Neuronal stem cell (in vitro differentiated cells): ENCODE results near the gene VNN1.
"Not testable (repeated sequence)": the region's sequence is repeated elsewhere in the genome, so short reads cannot be mapped to it uniquely, and the experiment has no call there.

Source experiments
- DNase-seq: peaks from one replicate; pipeline ENCODE4 v3.0.0-alpha.2; 2013; ENCODE audit warnings: low spot score
- H2AFZ ChIP-seq: one replicate; pipeline ENCODE4 v1.6.1; 2013; ENCODE audit warnings: mild to moderate bottlenecking, low read length, inconsistent platforms
- H2AK5ac ChIP-seq: 2 replicates; pipeline ENCODE4 v1.6.1; 2013; ENCODE audit warnings: low read depth, mild to moderate bottlenecking, inconsistent platforms, low read length, moderate library complexity, mixed read lengths
- H2BK120ac ChIP-seq: 2 replicates; pipeline ENCODE4 v1.6.1; 2013; ENCODE audit warnings: low read depth, mild to moderate bottlenecking, inconsistent platforms, low read length, moderate library complexity, mixed read lengths
- H2BK12ac ChIP-seq: one replicate; pipeline ENCODE4 v1.6.1; 2013; ENCODE audit warnings: low read length, inconsistent platforms
- H2BK15ac ChIP-seq: 2 replicates; pipeline ENCODE4 v1.6.1; 2013; ENCODE audit warnings: mild to moderate bottlenecking, low read length, inconsistent platforms, mixed read lengths
- H2BK5ac ChIP-seq: one replicate; pipeline ENCODE4 v1.6.1; 2013; ENCODE audit warnings: inconsistent platforms, mild to moderate bottlenecking, low read length, moderate library complexity
- H3K14ac ChIP-seq: one replicate; pipeline ENCODE4 v1.6.1; 2013; ENCODE audit warnings: low read length, inconsistent platforms
- H3K18ac ChIP-seq: 2 replicates; pipeline ENCODE4 v1.6.1; 2013; ENCODE audit warnings: low read length, inconsistent platforms
- H3K23ac ChIP-seq: 2 replicates; pipeline ENCODE4 v1.6.1; 2013; ENCODE audit warnings: low read depth, mild to moderate bottlenecking, mixed read lengths, low read length, inconsistent platforms; ENCODE audit not compliant: poor library complexity
- H3K27ac ChIP-seq: replicated peaks from 3 replicates; pipeline ENCODE4 v1.5.1; 2013; ENCODE audit warnings: low read length, inconsistent platforms
- H3K27me3 ChIP-seq, 3 experiments: 2 replicates each; pipeline ENCODE4 v1.6.1; 2013; ENCODE audit warnings: low read length in 3 of 3, mild to moderate bottlenecking in 2 of 3, inconsistent platforms in 1 of 3, low read depth in 1 of 3, mixed read lengths in 1 of 3, moderate library complexity in 1 of 3; ENCODE audit not compliant: control insufficient read depth in 3 of 3, insufficient read depth in 3 of 3
- H3K36me3 ChIP-seq, 2 donors: replicated peaks in 1 of 2; 2 replicates each; pipeline ENCODE4 v1.6.1; 2013; ENCODE audit warnings: low read length in 2 of 2; ENCODE audit not compliant: control insufficient read depth in 2 of 2, insufficient read depth in 2 of 2
- H3K4ac ChIP-seq: 2 replicates; pipeline ENCODE4 v1.6.1; 2013; ENCODE audit warnings: inconsistent platforms, mild to moderate bottlenecking, low read length, moderate library complexity
- H3K4me1 ChIP-seq, 2 donors: 1 replicate in 1 of 2; 2 replicates in 1 of 2; pipeline ENCODE4 v1.6.1; 2013; ENCODE audit warnings: low read length in 2 of 2, low read depth in 1 of 2; ENCODE audit not compliant: control insufficient read depth in 2 of 2, insufficient read depth in 1 of 2
- H3K4me2 ChIP-seq: one replicate; pipeline ENCODE4 v1.6.1; 2013; ENCODE audit warnings: mild to moderate bottlenecking, low read length, inconsistent platforms; ENCODE audit not compliant: insufficient read depth, poor library complexity, severe bottlenecking
- H3K4me3 ChIP-seq, 2 donors: 2 replicates each; pipeline ENCODE4 v1.5.1; 2013; ENCODE audit warnings: low read length in 2 of 2, mild to moderate bottlenecking in 2 of 2, inconsistent platforms in 1 of 2, moderate library complexity in 1 of 2
- H3K79me1 ChIP-seq: one replicate; pipeline ENCODE4 v1.6.1; 2013; ENCODE audit warnings: low read depth, mild to moderate bottlenecking, inconsistent platforms, low read length, moderate library complexity
- H3K9ac ChIP-seq: one replicate; pipeline ENCODE4 v1.6.1; 2013; ENCODE audit warnings: mild to moderate bottlenecking, low read depth, low read length, inconsistent platforms; ENCODE audit not compliant: poor library complexity
- H3K9me3 ChIP-seq, 2 donors: replicated peaks in 1 of 2; 2 replicates each; pipeline versions ENCODE3 to v1.6.1; 2013; ENCODE audit warnings: low read length in 2 of 2, mild to moderate bottlenecking in 2 of 2, inconsistent platforms in 1 of 2, low read depth in 1 of 2, mixed read lengths in 1 of 2, moderate library complexity in 1 of 2; ENCODE audit not compliant: control insufficient read depth in 2 of 2, insufficient read depth in 1 of 2
- H4K8ac ChIP-seq: one replicate; pipeline ENCODE4 v1.6.1; 2013; ENCODE audit warnings: low read depth, mild to moderate bottlenecking, inconsistent platforms, low read length, moderate library complexity
- H4K91ac ChIP-seq: one replicate; pipeline ENCODE4 v1.6.1; 2013; ENCODE audit warnings: low read length, low read depth, mild to moderate bottlenecking, inconsistent platforms; ENCODE audit not compliant: poor library complexity
- WGBS, 2 donors: extraction: QIAGEN DNeasy Blood & Tissue Kit; methylation state at CpG; one replicate each; pipeline ENCODE4 v1.1.7; 2013; ENCODE audit warnings: missing lambda C conversion rate in 2 of 2, mixed read lengths in 1 of 2; ENCODE audit not compliant: insufficient read length in 2 of 2, insufficient replicate concordance in 1 of 2; ENCODE audit errors: extremely low coverage in 2 of 2; 5-methylcytosine and 5-hydroxymethylcytosine counted together

Gene VNN1

DNA sequence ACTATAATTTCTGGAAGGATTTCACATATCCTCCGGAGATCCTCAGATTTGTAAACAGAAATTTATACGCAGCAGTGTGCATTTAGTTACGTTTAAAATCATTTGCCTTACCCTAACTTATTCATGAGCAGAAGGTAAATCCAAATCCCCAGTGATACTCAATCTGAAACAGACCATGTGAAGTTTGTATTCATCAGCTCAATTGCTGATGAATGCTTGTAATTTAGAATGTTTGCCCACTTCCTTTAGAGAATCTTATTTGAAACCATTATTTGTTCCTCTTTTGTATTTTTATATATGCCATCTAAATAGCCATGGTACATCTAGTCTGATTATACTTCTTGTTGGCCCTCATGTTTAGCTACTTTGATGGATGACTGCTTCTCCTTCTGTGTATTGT is 70.3 kb downstream of the VNN1 start:
- Histone ChIP-seq H3K14ac (no peak overlapping the region), H3K4me3 (no peak overlapping the region), H2BK5ac (no peak overlapping the region), H3K9me3 (no peaks in the 10 kb centered on the region), H3K36me3 (no peaks in the 10 kb centered on the region), H2BK120ac (no peak overlapping the region), H2AK5ac (no peak overlapping the region), H3K18ac (no peak overlapping the region), H3K9ac (no peak overlapping the region), H4K91ac (no peak overlapping the region), H3K4me1 (no peaks in the 10 kb centered on the region), H3K4ac (no peak overlapping the region), H3K79me1 (no peaks in the 10 kb centered on the region), H3K27ac (no peak overlapping the region), H2BK15ac (no peak overlapping the region), H2AFZ (no peak overlapping the region), H4K8ac (no peak overlapping the region), H2BK12ac (no peak overlapping the region), H3K27me3 (no peaks in the 10 kb centered on the region), H3K23ac (no peak overlapping the region), H3K4me2 (no peak overlapping the region)
- no CpG with 5 or more reads among the region's 3 CpGs for WGBS, 2 donors
- DNase-seq = no peak

DNA sequence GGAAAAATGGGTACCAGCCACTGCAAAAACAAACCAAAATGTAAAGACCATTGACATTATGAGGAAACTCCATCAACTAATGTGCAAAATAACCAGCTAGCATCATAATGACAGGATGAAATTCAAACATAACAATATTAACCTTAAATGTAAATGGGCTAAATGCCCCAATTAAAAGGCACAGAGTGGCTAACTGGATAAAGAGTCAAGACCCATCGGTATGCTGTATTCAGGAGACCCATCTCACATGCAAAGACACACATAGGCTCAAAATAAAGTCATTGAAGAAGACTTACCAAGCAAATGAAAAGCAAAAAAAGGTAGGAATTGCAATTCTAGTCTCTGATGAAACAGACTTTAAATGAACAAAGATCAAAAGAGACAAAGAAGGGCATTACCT is 76.7 kb downstream of the VNN1 start:
- not testable (repeated sequence) for H2BK120ac ChIP-seq, H3K27me3 ChIP-seq, H3K14ac ChIP-seq, H3K27ac ChIP-seq, H3K18ac ChIP-seq, H3K9me3 ChIP-seq, H3K4me2 ChIP-seq, H3K23ac ChIP-seq, H3K4me1 ChIP-seq, DNase-seq, H3K4me3 ChIP-seq, H2BK12ac ChIP-seq, H2AK5ac ChIP-seq, H2BK15ac ChIP-seq, H3K4ac ChIP-seq, H4K8ac ChIP-seq, H2AFZ ChIP-seq, H3K79me1 ChIP-seq, H3K36me3 ChIP-seq, H2BK5ac ChIP-seq, H4K91ac ChIP-seq, H3K9ac ChIP-seq
- WGBS, 2 donors = no CpG with 5 or more reads among the region's 1 CpG

DNA sequence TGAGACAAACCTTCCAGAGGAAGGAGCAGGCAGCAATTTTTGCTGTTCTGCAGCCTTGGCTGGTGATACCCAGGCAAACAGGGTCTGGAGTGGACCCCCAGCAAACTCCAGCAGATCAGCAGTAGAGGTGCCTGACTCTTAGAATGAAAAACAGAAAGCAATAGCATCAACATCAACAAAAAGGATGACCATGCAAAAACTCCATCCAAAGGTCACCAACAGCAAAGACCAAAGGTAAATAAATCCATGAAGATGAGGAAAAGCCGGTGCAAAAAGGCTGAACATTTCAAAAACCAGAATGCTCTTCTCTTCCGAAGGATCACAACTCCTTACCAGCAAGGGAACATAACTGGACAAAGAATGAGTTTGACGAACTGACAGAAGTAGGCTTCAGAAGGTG is 77.9 kb downstream of the VNN1 start:
- WGBS, 2 donors = no CpG with 5 or more reads among the region's 3 CpGs
- not testable (repeated sequence) for H2BK12ac ChIP-seq, DNase-seq, H3K14ac ChIP-seq, H3K9me3 ChIP-seq, H3K27me3 ChIP-seq, H2AK5ac ChIP-seq, H3K36me3 ChIP-seq, H3K9ac ChIP-seq, H3K79me1 ChIP-seq, H2BK120ac ChIP-seq, H2BK5ac ChIP-seq, H3K27ac ChIP-seq, H3K4me2 ChIP-seq, H2AFZ ChIP-seq, H4K91ac ChIP-seq, H3K4ac ChIP-seq, H3K4me1 ChIP-seq, H3K23ac ChIP-seq, H3K4me3 ChIP-seq, H4K8ac ChIP-seq, H3K18ac ChIP-seq, H2BK15ac ChIP-seq

DNA sequence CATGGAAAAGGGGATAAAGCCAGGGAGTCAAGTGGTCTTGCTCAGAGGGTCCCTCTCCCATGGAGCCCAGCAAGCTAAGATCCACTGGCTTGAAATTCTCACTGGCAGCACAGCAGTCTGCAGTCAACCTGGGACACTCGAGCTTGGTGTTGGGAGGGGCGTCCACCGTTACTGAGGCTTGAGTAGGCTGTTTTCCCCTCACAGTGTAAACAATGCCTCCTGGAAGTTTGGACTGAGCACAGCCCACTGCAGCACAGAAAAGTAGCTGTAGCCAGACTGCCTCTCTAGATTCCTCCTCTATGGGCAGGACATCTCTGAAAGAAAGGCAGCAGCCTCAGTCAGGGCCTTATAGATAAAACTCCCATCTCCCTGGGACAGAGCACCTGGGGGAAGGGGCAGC is 78.6 kb downstream of the VNN1 start:
- DNase-seq, H2BK5ac ChIP-seq, H3K4me1 ChIP-seq: not testable (repeated sequence)

More for the DNA sequence above, 78.6 kb downstream of the VNN1 start:
- H3K9me3 ChIP-seq, H4K8ac ChIP-seq, H2BK120ac ChIP-seq, H3K4me3 ChIP-seq, H3K18ac ChIP-seq, H3K79me1 ChIP-seq, H2BK15ac ChIP-seq, H3K36me3 ChIP-seq, H3K9ac ChIP-seq, H2AFZ ChIP-seq, H3K27me3 ChIP-seq, H2BK12ac ChIP-seq, H3K27ac ChIP-seq, H3K4ac ChIP-seq, H4K91ac ChIP-seq, H2AK5ac ChIP-seq, H3K23ac ChIP-seq, H3K4me2 ChIP-seq, H3K14ac ChIP-seq: not testable (repeated sequence)
- no CpG with 5 or more reads among the region's 3 CpGs for WGBS, 2 donors
